GM18907 (cell line): ENCODE results near the gene MCRS1.

Experiments
- ATAC-seq: cut with Tn5 transposase; IDR thresholded peaks from one replicate; pipeline ENCODE4 v1.9.1; 2021; ENCODE audit warnings: mild to moderate bottlenecking, moderate library complexity; ENCODE audit not compliant: unreplicated experiment

Gene MCRS1

GRCh38 chr12:49556391-49557186, 11.4 kb downstream of the MCRS1 start:
- no peak for ATAC-seq

- no peak for ATAC-seq
These were observed 12.1 kb downstream of the MCRS1 start for GRCh38 chr12:49555631-49556390.

- ATAC-seq, result no peak
These were observed 13.7 kb downstream of the MCRS1 start for GRCh38 chr12:49554266-49554665.

GRCh38 chr12:49553512-49554088, 14.3 kb downstream of the MCRS1 start:
- no peak for ATAC-seq

- no peak for ATAC-seq
These were observed 15.0 kb downstream of the MCRS1 start for GRCh38 chr12:49552899-49553298.

GRCh38 chr12:49552425-49552824, 15.5 kb downstream of the MCRS1 start:
- ATAC-seq, result no peak

- no peak for ATAC-seq
These were observed 15.9 kb downstream of the MCRS1 start for GRCh38 chr12:49552014-49552413.

GRCh38 chr12:49550693-49551252, 17.2 kb downstream of the MCRS1 start:
- ATAC-seq, result no peak

- no peak for ATAC-seq
These were observed 17.9 kb downstream of the MCRS1 start for GRCh38 chr12:49549735-49550692.

- ATAC-seq, result no peak
These were observed 18.9 kb downstream of the MCRS1 start for GRCh38 chr12:49548822-49549648.

- ATAC-seq, result no peak
These were observed 19.5 kb downstream of the MCRS1 start for GRCh38 chr12:49548481-49548821.

- no peak for ATAC-seq
These were observed 20.8 kb downstream of the MCRS1 start for GRCh38 chr12:49547090-49547690.

GRCh38 chr12:49546481-49546880, 21.5 kb downstream of the MCRS1 start:
- ATAC-seq, result no peak

GRCh38 chr12:49545815-49546214, 22.1 kb downstream of the MCRS1 start:
- no peak for ATAC-seq

GRCh38 chr12:49543914-49544815, 23.8 kb downstream of the MCRS1 start:
- ATAC-seq, result no peak

GRCh38 chr12:49543221-49543913, 24.6 kb downstream of the MCRS1 start:
- ATAC-seq, result no peak

- no peak for ATAC-seq
These were observed 25.3 kb downstream of the MCRS1 start for GRCh38 chr12:49542592-49543160.
